ENCODE data around the gene SLC6A8.

DNA sequence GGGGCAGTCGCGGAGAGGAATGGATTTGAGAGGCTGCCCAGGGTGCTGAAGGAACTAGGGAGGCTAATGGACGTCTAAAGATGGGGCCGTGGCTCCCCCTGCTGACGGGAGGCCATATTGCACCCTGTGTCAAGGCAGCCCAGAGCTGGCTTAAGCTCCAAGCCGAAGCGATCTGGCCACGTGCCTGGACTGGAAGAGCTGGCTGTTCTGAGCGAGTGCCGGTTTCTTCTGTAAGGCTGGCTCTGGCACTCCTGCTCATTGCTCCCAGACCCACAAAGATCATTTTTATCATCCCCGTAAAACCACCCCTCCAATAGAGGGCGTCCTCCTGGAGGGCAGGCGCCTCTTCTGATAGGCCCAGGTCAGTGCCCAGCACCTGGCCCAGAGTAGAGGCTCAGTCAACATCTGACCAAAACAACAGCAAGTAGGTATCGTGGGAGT, 19.8 kb upstream of the SLC6A8 start:
- TF ChIP-seq, protein P1, sequence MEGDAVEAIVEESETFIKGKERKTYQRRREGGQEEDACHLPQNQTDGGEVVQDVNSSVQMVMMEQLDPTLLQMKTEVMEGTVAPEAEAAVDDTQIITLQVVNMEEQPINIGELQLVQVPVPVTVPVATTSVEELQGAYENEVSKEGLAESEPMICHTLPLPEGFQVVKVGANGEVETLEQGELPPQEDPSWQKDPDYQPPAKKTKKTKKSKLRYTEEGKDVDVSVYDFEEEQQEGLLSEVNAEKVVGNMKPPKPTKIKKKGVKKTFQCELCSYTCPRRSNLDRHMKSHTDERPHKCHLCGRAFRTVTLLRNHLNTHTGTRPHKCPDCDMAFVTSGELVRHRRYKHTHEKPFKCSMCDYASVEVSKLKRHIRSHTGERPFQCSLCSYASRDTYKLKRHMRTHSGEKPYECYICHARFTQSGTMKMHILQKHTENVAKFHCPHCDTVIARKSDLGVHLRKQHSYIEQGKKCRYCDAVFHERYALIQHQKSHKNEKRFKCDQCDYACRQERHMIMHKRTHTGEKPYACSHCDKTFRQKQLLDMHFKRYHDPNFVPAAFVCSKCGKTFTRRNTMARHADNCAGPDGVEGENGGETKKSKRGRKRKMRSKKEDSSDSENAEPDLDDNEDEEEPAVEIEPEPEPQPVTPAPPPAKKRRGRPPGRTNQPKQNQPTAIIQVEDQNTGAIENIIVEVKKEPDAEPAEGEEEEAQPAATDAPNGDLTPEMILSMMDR (conservative IDR thresholded peaks at IDR 0.05; ENCODE audit: low read length), result peak; percentile 72
- TF ChIP-seq EZH2phosphoT487 (IDR thresholded peaks at IDR 0.05; ENCODE audit: borderline replicate concordance), result no peak

All from Loucy (cell line).